NCI-H1092 treated with DMSO at 0.1 percent for 48 hours (cell line): Measurements from ENCODE around the gene EVA1C.
"Not testable (repeated sequence)": the region's sequence is repeated elsewhere in the genome, so short reads cannot be mapped to it uniquely, and the experiment has no call there.

Experiments
- DNase-seq: peaks from one replicate; lab custom pipeline; 2025; lab: John Stamatoyannopoulos, UW

EVA1C gene

DNA sequence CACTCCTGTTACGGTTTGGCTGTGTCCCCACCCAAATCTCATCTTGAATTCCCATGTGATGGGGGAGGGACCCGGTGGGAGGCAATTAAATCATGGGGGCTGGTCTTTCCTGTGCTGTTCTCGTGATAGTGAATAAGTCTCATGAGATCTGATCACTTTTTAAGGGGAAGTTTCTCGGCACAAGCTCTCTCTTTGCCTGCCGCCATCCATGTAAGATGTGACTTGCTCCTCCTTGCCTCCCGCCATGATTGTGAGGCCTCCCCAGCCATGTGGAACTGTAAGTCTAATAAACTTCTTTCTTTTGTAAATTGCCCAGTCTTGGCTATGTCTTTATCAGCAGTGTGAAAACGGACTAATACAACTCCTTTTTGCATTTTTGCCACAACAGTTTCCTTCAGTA, 118.3 kb downstream of the EVA1C start:
- DNase-seq, result not testable (repeated sequence)

DNA sequence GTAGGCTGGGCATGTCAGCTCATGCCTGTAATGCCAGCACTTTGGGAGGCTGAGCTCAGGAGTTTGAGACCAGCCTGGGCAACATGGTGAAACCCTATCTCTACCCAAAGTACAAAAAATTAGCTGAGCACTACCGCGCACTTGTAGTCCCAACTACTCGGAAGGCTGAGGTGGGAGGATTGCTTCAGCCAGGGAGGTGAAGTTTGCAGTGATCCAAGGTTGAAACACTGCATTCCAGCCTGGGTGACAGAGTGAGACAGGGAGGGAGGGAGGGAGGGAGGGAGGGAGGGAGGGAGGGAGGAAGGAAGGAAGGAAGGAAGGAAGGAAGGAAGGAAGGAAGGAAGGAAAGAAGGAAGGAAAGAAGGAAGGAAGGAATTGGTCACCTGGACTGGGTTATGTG, 119.1 kb downstream of the EVA1C start:
- DNase-seq, result not testable (repeated sequence)

DNA sequence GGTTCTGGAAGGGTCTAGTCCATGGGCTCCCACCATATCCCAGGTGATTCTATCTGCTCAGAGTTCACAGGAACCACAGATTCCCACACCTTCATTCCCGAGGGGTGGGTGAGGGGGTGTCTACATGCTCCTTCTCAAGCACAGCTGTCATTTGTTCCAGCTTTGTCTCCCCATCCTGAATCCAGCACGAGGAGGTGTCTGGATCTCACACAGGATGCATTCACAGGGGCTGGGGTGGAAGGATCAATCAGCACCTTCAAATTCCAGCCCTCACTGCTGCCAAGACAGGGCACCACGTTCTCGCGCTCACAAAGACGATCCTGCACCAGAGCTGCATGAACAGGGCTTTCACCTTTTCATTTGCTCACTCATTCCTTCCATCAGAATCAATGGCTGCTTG, 120.1 kb downstream of the EVA1C start:
- DNase-seq, result no peak

DNA sequence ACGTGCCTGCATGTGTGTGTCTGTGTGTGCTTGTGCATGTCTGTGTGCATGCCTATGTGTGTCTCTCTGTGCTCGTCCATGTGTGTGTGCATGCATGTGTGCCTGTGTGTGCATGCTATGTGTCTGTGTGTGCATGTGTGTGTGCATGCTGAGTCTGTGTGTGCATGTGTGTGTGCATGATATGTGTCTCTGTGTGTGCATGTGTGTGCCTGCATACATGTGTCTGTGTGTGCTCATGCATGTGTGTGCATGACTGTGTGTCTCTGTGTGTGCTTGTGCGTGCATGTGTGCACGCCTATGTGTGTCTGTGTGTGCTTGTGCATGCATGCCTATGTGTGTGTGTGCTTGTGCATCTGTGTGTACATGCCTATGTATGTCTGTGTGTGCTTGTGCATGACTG, 120.5 kb downstream of the EVA1C start:
- no peak for DNase-seq

DNA sequence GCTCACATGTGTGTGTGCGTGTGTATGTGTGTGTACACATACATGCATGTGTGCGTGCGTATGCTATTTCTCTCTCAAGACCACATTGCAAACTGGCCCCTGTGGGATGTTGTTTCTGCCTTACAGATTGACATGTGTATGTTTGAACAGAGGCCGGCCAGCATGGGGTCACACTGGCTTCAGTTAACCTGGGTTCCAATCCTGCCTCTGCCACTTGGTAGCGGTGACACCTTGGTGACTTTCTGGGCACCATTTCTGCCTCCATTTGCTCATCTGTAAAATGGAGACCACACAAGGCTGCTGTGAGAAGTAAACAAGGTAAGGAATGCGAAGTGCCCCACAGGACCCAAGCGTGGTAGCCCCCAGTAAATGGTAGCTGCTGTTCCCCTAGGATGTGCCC, 121.1 kb downstream of the EVA1C start:
- no peak for DNase-seq

DNA sequence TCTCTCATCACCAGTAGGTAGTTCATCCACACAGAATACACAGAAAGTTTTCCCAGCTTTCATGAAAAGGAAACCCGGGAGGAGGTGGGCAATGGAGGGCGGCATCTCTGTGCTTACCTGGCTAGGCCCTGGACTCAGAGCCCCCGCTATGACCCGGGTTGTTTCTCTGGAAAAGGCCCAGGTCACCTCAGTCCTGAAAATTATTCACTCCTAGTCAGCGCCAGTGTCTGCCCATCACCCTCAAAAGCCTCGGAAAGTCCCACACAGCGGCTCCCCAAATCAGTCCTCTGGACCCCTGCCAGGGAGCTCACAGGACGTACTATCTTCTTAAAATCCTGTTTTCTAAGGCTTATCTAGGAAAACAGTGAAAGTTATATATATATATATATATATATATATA, 121.6 kb downstream of the EVA1C start:
- DNase-seq, result no peak

DNA sequence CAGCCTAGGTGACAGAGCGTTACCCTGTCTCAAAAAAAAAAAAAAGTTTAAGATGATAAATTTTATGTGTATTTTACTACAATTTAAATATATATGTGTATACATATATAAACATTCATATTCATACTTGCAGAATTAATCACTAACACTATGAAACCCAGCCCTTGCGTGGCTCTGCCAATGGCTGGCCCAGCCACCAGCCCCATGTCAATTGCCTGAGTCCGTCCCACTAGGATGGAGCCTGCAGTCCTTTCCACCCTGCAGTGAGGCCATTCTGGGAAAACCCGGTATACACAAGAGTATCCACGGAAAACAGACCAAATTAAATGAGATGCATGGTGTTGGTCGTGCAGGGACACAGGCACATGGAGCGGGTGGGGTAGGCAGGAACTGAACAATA, 123.1 kb downstream of the EVA1C start:
- DNase-seq, result no peak

DNA sequence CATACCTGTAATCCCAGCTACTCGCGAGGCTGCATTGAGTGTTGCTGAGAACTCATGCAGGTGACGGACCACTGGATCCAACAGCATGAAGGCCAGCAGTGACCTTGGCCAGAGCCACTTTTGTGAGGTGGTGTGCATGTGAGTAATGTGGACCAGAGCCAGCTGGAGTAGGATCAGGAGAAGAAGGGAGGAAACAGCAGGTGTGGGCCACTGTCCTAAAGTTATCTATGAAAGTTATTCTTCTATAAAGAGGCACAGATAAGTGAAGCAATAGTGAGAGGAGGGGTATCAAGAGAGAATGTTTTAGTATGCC, 125.0 kb downstream of the EVA1C start:
- no peak for DNase-seq

DNA sequence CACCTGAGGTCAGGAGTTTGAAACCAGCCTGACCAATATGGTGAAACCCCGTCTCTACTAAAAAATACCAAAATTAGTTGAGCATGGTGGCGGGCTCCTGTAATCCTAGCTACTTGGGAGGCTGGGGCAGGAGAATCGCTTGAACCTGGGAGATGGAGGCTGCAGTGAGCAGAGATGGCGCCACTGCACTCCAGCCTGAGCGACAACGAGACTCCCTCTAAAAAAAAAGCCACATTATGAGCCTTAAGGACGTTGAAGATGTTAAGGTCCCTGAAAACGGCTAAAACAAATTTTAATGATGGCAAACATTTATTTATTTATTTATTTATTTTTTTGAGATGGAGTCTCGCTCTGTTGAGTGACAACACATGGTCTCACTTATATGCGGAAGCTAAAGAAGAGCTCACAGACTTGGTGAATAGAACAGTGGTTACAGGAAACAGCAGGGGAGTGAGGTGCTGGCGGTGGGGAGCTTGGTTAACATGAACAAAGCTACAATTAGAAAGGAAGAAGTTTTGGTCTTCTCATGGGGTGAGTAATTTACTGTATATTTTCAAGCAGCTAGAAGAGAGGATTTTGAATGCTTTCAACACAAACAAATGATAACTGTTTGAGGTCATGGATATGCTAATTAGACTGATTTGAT, 125.8 kb downstream of the EVA1C start:
- no peak for DNase-seq

DNA sequence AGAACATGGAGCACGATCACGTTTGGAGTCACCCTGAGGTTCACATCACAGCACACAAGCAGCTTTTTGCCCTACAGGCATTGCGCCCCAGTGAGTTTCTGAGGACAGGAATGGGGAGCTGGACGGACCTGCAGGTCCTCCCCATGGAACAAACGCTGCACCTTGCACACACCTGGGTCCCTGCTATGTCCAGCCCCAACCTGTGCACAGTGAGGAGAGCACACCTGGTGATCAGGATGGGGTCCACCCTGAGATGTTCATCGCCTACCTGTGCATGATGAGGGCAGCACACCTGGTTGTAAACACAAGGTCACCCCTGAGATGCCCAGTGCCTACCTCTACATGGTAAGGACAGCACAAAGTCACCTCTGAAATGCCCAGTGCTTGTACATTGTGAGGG, 126.9 kb downstream of the EVA1C start:
- no peak for DNase-seq

DNA sequence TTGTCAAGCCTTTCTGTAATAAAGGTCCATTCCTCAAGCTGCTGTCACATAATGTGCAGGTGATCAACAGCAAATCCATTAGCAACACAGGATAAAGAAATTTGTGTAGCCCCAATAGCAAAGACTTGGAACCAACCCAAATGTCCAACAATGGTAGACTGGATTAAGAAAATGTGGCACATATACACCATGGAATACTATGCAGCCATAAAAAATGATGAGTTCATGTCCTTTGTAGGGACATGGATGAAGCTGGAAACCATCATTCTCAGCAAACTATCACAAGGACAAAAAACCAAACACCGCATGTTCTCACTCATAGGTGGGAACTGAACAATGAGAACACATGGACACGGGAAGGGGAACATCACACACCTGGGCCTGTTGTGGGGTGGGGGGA, 130.6 kb downstream of the EVA1C start:
- not testable (repeated sequence) for DNase-seq

DNA sequence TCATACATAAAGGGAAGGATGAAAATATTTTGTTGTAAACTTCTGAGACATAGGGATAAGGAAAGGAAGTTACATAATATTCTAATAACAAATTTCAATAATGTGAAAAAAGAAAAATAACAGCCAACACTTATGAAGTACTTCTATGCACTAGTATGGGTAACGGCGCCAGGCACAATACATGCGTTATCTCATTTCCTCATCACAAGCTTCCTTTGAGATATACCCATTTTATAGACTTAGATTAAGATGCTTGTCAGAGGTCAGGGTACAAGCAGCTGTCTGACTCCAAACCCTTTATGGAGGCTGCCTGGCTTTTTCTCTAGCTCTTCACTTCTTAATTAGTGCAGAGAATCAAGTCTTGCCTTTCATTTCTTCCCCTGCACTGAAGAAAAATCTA, 131.5 kb downstream of the EVA1C start:
- DNase-seq, result no peak

DNA sequence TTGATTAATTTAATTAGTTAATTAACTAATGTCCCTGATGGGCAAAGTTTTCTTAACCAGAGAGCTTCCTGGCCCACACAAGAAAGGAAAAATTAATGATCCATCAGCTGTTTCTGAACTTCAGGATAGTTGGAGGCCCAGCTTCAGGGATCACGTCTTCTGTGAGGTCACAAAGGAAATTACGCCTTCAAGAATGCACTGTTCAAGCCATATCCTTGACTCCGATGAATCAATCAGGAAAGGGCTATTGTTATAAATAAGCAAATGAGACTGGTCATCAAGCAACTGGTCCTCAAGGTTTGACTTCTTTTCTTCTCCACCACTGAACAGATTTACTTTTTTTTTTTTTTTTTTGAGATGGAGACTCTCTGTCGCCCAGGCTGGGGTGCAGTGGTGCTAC, 132.2 kb downstream of the EVA1C start:
- DNase-seq, result no peak

DNA sequence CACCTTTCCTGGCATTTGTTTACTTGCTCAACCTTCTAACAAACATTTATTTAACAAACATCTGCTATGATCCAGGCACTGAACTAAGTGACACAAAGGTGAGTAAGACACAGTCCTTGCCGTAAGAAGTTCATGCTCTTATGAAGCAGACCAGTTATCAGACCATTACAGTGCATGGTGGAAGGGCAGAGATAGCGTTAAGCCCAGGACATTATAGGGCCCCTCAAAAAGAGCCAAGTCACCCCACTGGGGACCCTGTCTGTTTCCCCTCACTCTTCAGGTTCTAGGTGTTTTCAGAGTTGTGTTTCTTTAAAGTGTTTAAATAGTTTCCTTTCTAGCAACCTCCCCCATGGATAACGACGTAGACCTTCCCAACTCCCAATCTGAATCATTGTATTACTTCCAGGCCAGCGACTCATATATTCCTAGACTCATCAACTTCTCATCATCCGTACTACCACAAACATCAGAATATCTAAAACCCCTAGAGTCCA, 133.5 kb downstream of the EVA1C start:
- no peak for DNase-seq

DNA sequence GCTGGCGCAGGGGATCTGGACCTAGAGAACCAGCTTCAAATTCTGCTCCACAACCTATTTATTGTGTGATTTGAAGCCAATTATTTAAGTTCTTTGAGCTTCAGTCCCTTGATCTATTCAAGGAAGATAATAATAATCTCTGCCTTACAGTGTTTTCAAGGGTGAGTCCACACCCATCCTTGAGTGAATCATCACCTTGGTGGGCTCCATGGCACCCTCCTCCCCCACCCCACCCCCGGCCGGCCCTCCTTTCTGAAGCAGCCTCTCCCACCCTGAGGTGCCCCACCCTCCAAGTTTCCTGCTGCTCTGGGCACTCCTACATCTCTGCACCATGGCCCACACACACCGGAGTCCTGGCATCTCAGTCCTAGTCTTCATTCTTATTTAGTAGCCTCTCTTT, 134.5 kb downstream of the EVA1C start:
- DNase-seq, result no peak

DNA sequence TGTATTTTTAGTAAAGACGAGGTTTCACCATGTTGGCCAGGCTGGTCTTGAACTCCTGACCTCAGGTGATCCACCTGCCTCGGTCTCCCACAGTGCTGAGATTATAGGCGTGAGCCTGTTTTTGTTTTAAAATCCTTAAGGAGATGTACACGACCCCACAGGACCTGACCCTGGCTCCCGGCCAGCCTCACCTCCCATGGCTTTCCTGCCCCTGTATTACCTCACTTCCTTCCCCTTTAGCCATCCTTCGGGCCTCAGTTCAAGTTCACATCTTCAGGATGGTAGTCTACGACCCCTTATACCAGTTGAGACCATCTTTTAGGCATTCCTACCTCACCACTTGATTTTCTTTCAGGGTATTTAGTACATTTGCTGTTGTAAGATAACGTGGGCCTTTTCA, 136.5 kb downstream of the EVA1C start:
- DNase-seq, result no peak

DNA sequence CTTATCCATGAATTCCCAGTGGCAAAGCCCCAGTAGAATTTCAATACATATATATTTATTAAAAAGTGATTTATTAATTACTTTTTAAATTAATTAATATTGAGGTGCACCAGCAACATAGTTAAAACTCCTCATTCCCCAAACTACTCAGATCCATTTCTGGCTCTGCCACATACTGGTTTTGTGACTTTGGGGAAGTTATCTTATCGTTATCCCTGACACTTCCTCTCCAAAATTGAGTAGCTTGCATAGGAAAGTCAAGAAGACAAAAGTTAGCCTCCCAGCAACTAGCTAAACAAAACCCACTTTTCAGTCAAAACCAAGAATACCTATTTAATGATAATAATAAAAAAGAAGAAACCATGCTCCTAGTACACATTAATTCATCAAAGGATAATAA, 136.9 kb downstream of the EVA1C start:
- DNase-seq, result no peak

DNA sequence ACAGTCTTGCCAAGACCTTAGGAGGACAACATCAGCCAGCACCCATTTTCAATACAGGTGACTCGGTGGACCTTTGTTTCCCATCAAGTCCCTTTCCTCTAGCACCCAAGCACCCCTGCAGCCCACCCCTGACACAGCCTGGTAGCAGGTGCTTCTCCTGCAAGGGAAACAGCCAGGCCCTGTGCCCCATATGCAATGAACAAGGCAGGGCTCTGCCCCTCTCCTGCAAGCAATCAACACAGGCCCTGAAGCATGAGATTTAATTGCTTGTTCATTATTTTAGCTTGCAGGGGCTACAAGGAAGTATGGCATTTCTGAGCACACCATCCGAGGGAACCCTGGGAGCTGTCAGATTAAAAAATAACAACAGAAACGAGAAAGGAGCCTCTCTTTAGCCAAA, 137.4 kb downstream of the EVA1C start:
- no peak for DNase-seq

DNA sequence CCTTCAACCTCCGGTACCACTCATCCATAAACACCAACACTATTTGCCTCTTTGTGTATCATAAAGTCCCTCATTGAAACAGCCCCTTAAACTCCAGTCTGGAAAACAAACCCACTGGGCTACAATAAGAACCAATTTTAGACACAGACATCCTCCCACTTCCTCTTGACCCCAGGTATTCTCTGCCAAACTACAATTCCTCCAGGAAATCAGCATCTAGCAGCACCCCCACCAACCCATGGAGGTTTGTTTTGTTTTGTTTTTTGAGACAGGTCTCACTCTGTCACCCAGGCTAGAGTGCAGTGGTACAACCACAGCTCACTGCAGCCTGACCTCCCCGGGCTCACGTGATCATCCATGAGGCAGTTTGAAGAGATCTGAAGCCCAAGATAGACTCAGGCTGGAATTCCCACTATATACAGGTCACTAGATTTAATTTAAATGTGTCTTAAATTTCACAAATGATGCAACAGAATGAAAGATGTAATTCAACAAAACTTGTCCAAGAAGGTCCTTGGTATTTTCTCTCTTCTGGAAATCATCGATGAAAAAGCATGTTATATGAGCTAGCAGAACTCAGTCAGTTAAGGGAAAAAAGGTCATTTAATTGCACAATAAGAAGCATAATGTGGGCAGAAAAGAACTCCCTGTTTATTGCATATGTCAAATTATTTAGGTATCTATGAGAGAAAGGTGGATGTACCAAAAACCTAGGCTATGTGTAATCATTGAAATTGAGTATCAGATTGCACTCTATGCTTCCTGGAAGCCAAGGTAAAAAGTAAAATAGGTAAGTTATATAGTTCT, 142.5 kb downstream of the EVA1C start:
- no peak for DNase-seq

DNA sequence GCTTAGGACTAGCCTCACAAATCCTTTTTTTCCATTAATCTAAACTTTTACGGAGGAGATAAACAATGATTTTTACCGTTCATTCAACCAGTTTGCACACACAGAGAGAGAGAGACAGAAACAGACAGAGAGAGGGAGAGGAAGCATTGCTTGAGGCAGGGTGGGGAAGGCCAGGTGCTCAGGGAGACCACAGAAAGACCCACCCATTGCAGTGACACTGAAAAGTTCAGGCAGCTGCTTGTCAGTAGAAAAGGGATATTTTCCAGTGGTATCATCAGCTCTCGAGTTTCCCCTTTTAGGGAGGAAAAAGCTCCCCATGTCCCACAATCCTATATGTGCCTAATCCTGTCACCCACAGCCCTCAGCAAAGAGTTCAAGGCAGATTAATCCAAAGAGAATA, 145.6 kb downstream of the EVA1C start:
- DNase-seq, result no peak

DNA sequence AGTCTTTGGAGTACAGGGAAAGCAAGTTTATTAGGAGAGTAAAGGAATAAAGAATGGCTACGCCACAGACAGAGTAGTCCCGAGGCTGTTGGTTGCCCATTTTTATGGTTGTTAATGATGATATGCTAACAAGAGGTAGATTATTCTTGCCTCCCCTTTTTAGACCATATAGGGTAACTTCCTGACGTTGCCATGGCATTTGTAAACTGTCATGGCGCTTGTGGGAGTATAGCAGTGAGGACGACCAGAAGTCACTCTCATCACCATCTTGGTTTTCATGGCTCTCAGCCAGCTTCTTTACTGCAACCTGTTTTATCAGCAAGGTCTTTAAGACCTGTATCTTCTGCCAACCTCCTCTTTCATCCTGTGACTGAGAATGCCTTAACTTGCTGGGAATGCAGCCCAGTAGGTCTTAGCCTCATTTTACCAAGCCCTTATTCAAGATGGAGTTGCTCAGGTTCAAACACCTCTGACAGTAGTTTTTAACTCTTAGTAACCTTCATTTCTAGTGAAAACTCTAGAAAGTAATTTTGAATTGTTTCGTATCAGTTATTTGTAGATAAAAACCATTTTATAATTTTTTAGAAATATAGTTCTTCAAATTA, 146.6 kb downstream of the EVA1C start:
- no peak for DNase-seq

DNA sequence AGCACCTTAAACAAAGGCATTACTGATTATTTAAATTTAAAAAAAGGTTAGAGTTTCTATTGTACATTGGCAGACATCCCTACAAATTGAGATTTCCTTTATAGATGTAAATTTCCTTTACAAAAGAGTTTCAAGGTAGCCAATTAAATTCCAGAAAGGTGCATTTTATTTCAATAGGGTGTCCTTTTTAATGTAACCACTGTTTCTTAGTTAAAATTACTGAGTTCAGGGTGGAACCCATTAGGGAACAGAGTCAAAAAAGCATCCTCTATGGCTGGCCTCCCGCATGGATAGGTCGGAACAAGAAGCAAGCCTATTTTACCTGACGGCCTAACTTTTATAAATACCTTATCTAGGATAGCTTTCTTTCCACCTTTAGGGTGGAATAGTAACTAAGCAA, 148.4 kb downstream of the EVA1C start:
- no peak for DNase-seq

DNA sequence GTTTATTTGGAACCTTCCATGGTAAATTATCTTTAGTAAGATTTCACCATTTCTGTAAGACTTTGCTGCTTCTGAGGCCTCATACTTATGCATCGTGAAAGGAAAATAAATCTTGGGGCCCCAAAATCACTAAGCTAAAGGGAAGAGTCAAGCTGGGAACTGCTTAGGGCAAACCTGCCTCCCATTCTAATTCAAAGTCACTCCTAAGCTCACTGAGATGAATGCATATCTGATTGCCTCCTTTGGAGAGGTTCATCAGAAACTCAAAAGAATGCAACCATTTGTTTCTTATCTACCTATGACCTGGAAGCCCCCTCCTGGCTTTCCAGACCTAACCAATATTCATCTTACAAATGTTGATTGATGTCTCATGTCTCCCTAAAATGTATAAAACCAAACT, 149.0 kb downstream of the EVA1C start:
- DNase-seq, result not testable (repeated sequence)

DNA sequence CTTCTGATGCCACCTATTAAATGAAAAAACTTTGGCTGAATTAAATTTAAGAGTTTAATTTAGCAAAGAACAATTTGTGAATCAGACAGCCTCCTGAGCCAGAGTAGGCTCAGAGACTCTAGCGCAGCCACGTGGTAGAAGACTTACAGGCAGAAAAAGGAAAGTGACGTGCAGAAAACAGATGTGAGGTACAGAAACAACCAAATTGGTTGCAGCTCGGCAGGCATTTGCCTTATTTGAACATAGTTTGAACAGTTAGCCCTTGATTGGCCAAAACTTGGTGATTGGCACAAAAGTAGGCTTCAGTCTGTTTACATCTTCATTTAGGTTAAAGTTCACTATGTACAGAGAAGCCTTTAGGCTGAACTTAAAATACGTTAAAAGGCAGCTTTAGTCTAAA, 149.9 kb downstream of the EVA1C start:
- no peak for DNase-seq
